Hepatocyte (in vitro differentiated cells): ENCODE measurements around the gene EVC2. TPM values are rescaled to one million over a fixed set of nuclear protein-coding genes. Genes with fewer than 3 reads are reported as not detected.

ENCODE experiments used
- DNase-seq: peaks from one replicate; pipeline ENCODE4 v3.0.0-alpha.2; 2016; ENCODE audit warnings: low spot score
- H2AFZ ChIP-seq: fragments of 200-600 bp; sonication (generic); 2 replicates; pipeline ENCODE4 v1.6.0; 2016; ENCODE audit warnings: antibody characterized with exemption, mild to moderate bottlenecking
- H3K27ac ChIP-seq: fragments of 200-600 bp; sonication (generic); 2 replicates; pipeline ENCODE4 v1.5.1; 2016; ENCODE audit warnings: mild to moderate bottlenecking
- H3K27me3 ChIP-seq: fragments of 200-600 bp; sonication (generic); 2 replicates; pipeline ENCODE4 v1.6.1; 2016
- H3K36me3 ChIP-seq: fragments of 200-600 bp; sonication (generic); replicated peaks from 2 replicates; pipeline ENCODE4 v1.5.1; 2016; ENCODE audit warnings: low read depth; ENCODE audit not compliant: insufficient read depth
- H3K4me1 ChIP-seq: fragments of 200-600 bp; sonication (generic); 2 replicates; pipeline ENCODE4 v1.5.1; 2016; ENCODE audit warnings: mild to moderate bottlenecking, moderate library complexity; ENCODE audit not compliant: insufficient read depth
- H3K4me2 ChIP-seq: fragments of 200-600 bp; sonication (generic); 2 replicates; pipeline ENCODE4 v1.6.0; 2016
- H3K4me3 ChIP-seq: fragments of 200-600 bp; sonication (generic); 2 replicates; pipeline ENCODE4 v1.5.1; 2016; ENCODE audit warnings: mild to moderate bottlenecking
- H3K79me2 ChIP-seq: fragments of 200-600 bp; sonication (generic); 2 replicates; pipeline ENCODE4 v1.6.0; 2017; ENCODE audit warnings: mild to moderate bottlenecking
- H3K9me2 ChIP-seq: fragments of 200-600 bp; sonication (generic); replicated peaks from 2 replicates; pipeline ENCODE4 v1.6.0; 2017; ENCODE audit warnings: mild to moderate bottlenecking; ENCODE audit not compliant: insufficient read depth
- H3K9me3 ChIP-seq: fragments of 200-600 bp; sonication (generic); 2 replicates; pipeline ENCODE4 v1.5.1; 2016; ENCODE audit warnings: low read depth, mild to moderate bottlenecking
- H4K20me1 ChIP-seq: fragments of 200-600 bp; sonication (generic); 2 replicates; pipeline ENCODE4 v1.6.0; 2016; ENCODE audit warnings: mild to moderate bottlenecking; ENCODE audit not compliant: insufficient read depth, poor library complexity, severe bottlenecking
- EZH2 ChIP-seq: fragments of 200-600 bp; sonication (generic); IDR thresholded peaks from 2 replicates; pipeline ENCODE4 v1.6.1; 2016; ENCODE audit warnings: antibody characterized with exemption, mild to moderate bottlenecking, borderline replicate concordance
- EZH2phosphoT487 ChIP-seq: fragments of 200-600 bp; sonication (generic); IDR thresholded peaks from one replicate; pipeline ENCODE4 v1.6.1; 2018; ENCODE audit warnings: antibody characterized with exemption, mild to moderate bottlenecking, low read depth, moderate library complexity; ENCODE audit not compliant: unreplicated experiment, severe bottlenecking
- WGBS: methylation state at CpG from one replicate; pipeline ENCODE4 v1.1.6; 2016; ENCODE audit warnings: low lambda C conversion rate; ENCODE audit errors: missing lambda C conversion rate; 5-methylcytosine and 5-hydroxymethylcytosine counted together
- polyA plus RNA-seq: library from polyadenylated mRNA; unstranded; fragments of >200 nt; fragmentation: Nextera tagmentation; extraction: Ambion mirVana; gene quantifications from 2 replicates; pipeline ENCODE4 v1.2.1, GENCODE V29; 2016
- total RNA-seq: library from RNA; depleted of rRNA; stranded (reverse); fragments of >200 nt; gene quantifications from 2 replicates; pipeline ENCODE4 v1.2.3, GENCODE V29; 2014
- TF ChIP-seq, protein P1 (sequence below): fragments of 200-600 bp; sonication (generic); IDR thresholded peaks from 2 replicates; pipeline ENCODE4 v1.5.1; 2016; ENCODE audit warnings: antibody characterized with exemption, mild to moderate bottlenecking; ENCODE audit not compliant: poor library complexity

EVC2 gene
- total and polyA plus RNA-seq, 2 experiments from 2014 or later = 3.0 to 4.2 TPM

- no peak overlapping the region for H2AFZ ChIP-seq
- H3K4me2 ChIP-seq = no peak overlapping the region
- H3K9me2 ChIP-seq = no peaks in the 10 kb centered on the region
- peaks cover 27% of the 10 kb centered on the region for H3K79me2 ChIP-seq
- WGBS = 79% methylated on average over 16 of the region's 16 CpGs
- H3K27ac ChIP-seq = no peak overlapping the region
- no peaks in the 10 kb centered on the region for H3K27me3 ChIP-seq
- TF ChIP-seq EZH2 (no peak), EZH2phosphoT487 (no peak)
- TF ChIP-seq, protein P1, sequence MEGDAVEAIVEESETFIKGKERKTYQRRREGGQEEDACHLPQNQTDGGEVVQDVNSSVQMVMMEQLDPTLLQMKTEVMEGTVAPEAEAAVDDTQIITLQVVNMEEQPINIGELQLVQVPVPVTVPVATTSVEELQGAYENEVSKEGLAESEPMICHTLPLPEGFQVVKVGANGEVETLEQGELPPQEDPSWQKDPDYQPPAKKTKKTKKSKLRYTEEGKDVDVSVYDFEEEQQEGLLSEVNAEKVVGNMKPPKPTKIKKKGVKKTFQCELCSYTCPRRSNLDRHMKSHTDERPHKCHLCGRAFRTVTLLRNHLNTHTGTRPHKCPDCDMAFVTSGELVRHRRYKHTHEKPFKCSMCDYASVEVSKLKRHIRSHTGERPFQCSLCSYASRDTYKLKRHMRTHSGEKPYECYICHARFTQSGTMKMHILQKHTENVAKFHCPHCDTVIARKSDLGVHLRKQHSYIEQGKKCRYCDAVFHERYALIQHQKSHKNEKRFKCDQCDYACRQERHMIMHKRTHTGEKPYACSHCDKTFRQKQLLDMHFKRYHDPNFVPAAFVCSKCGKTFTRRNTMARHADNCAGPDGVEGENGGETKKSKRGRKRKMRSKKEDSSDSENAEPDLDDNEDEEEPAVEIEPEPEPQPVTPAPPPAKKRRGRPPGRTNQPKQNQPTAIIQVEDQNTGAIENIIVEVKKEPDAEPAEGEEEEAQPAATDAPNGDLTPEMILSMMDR = no peak
- DNase-seq = no peak
- no peaks in the 10 kb centered on the region for H3K36me3 ChIP-seq
- peaks cover under 1% of the 10 kb centered on the region for H3K9me3 ChIP-seq
- H3K4me3 ChIP-seq = no peak overlapping the region
- no peaks in the 10 kb centered on the region for H4K20me1 ChIP-seq
- peaks cover 6% of the 10 kb centered on the region for H3K4me1 ChIP-seq
Measured at GRCh38 chr4:5720157-5720850, 11.9 kb upstream of the EVC2 start.

GRCh38 chr4:5719350-5720055 lies 11.1 kb upstream of the EVC2 start:
- Histone ChIP-seq H3K9me2 (no peaks in the 10 kb centered on the region), H4K20me1 (no peaks in the 10 kb centered on the region), H3K79me2 (peaks cover 31% of the 10 kb centered on the region), H2AFZ (no peak overlapping the region), H3K4me3 (no peak overlapping the region), H3K4me1 (peaks cover 6% of the 10 kb centered on the region), H3K27ac (no peak overlapping the region), H3K9me3 (peaks cover 5% of the 10 kb centered on the region), H3K36me3 (no peaks in the 10 kb centered on the region), H3K4me2 (no peak overlapping the region), H3K27me3 (no peaks in the 10 kb centered on the region)
- no peak for DNase-seq
- WGBS = 90% methylated on average over 7 of the region's 7 CpGs
- TF ChIP-seq EZH2 = no peak
- TF ChIP-seq, protein P1 = no peak
- TF ChIP-seq EZH2phosphoT487 = no peak

GRCh38 chr4:5718411-5718810 lies 10.1 kb upstream of the EVC2 start:
- H3K27me3 ChIP-seq = no peaks in the 10 kb centered on the region
- no peaks in the 10 kb centered on the region for H4K20me1 ChIP-seq
- H3K79me2 ChIP-seq = peaks cover 40% of the 10 kb centered on the region
- H3K9me3 ChIP-seq = peaks cover 5% of the 10 kb centered on the region
- WGBS = 75% methylated on average over 4 of the region's 4 CpGs
- no peak overlapping the region for H3K27ac ChIP-seq
- H2AFZ ChIP-seq = no peak overlapping the region
- no peak overlapping the region for H3K4me3 ChIP-seq
- no peaks in the 10 kb centered on the region for H3K36me3 ChIP-seq
- TF ChIP-seq EZH2phosphoT487 = no peak
- no peak for TF ChIP-seq EZH2
- TF ChIP-seq, protein P1 = no peak
- no peak for DNase-seq
- no peak overlapping the region for H3K4me2 ChIP-seq
- peaks cover 6% of the 10 kb centered on the region for H3K4me1 ChIP-seq
- no peaks in the 10 kb centered on the region for H3K9me2 ChIP-seq
